HepG2 (cell line): ENCODE measurements around the gene SEPHS2. TPM values are rescaled to one million over a fixed set of nuclear protein-coding genes. Genes with fewer than 3 reads are reported as not detected.

Source experiments
- ARID5B ChIP-seq: IDR thresholded peaks from 2 replicates; pipeline ENCODE4 v1.4.0; 2020; ENCODE audit warnings: mild to moderate bottlenecking, missing genetic modification reagents
- GATA4 ChIP-seq: sonication (generic); IDR thresholded peaks from 2 replicates; pipeline ENCODE4 v1.6.1; 2016; ENCODE audit warnings: antibody characterized with exemption, low read depth, borderline replicate concordance
- KDM4B ChIP-seq: sonication (generic); formaldehyde crosslinking; IDR thresholded peaks from 2 replicates; pipeline ENCODE4 v1.4.0; 2020; ENCODE audit warnings: missing genetic modification reagents
- KMT2B ChIP-seq: IDR thresholded peaks from 2 replicates; pipeline ENCODE4 v1.6.1; 2016; ENCODE audit warnings: missing genetic modification reagents, missing compliant biosample characterization
- MED13 ChIP-seq: sonication (generic); formaldehyde crosslinking; IDR thresholded peaks from 2 replicates; pipeline ENCODE4 v1.5.0; 2020; ENCODE audit warnings: missing genetic modification reagents
- MEIS2 ChIP-seq: sonication (generic); formaldehyde crosslinking; IDR thresholded peaks from 2 replicates; pipeline ENCODE4 v1.9.0; 2021; ENCODE audit warnings: mild to moderate bottlenecking, missing genetic modification reagents
- MXI1 ChIP-seq: IDR thresholded peaks from 3 replicates; pipeline ENCODE4 v1.6.1; 2012; ENCODE audit warnings: low read depth, low read length, inconsistent platforms, borderline replicate concordance
- NFIC ChIP-seq: IDR thresholded peaks from 2 replicates; pipeline ENCODE4 v1.6.1; 2012; ENCODE audit warnings: mild to moderate bottlenecking, low read length, inconsistent platforms
- PAXIP1 ChIP-seq: sonication (generic); formaldehyde crosslinking; conservative IDR thresholded peaks from 2 replicates; pipeline ENCODE4 v1.4.0; 2020; ENCODE audit warnings: mild to moderate bottlenecking, missing genetic modification reagents, moderate library complexity
- PLSCR1 ChIP-seq: sonication (generic); formaldehyde crosslinking; IDR thresholded peaks from 2 replicates; pipeline ENCODE4 v1.5.0; 2020; ENCODE audit warnings: missing genetic modification reagents, mild to moderate bottlenecking, borderline replicate concordance
- TBX3 ChIP-seq: fragments of 450-650 bp; IDR thresholded peaks from 2 replicates; pipeline ENCODE4 v1.6.1; 2017; ENCODE audit warnings: antibody characterized with exemption, mild to moderate bottlenecking, inconsistent platforms, borderline replicate concordance
- ZNF207 ChIP-seq: fragments of 450-650 bp; IDR thresholded peaks from 2 replicates; pipeline ENCODE4 v1.6.1; 2016; ENCODE audit warnings: antibody characterized with exemption, borderline replicate concordance
- ZNF329 ChIP-seq: sonication (generic); formaldehyde crosslinking; IDR thresholded peaks from 2 replicates; pipeline ENCODE4 v1.9.0; 2021; ENCODE audit warnings: low read depth, mild to moderate bottlenecking, missing genetic modification reagents
- ZNF460 ChIP-seq: sonication (generic); formaldehyde crosslinking; IDR thresholded peaks from 2 replicates; pipeline ENCODE4 v1.5.1; 2020; ENCODE audit warnings: missing genetic modification reagents, mild to moderate bottlenecking, borderline replicate concordance
- ZNF550 ChIP-seq: sonication (generic); formaldehyde crosslinking; IDR thresholded peaks from 2 replicates; pipeline ENCODE4 v1.4.0; 2020; ENCODE audit warnings: mild to moderate bottlenecking, missing genetic modification reagents, borderline replicate concordance
- ZNF556 ChIP-seq: sonication (generic); formaldehyde crosslinking; IDR thresholded peaks from 2 replicates; pipeline ENCODE4 v1.4.0; 2020; ENCODE audit warnings: mild to moderate bottlenecking, missing genetic modification reagents, borderline replicate concordance
- ZNF572 ChIP-seq: sonication (generic); formaldehyde crosslinking; IDR thresholded peaks from 2 replicates; pipeline ENCODE4 v1.5.1; 2020; ENCODE audit warnings: mild to moderate bottlenecking, missing genetic modification reagents
- ZNF704 ChIP-seq: sonication (generic); formaldehyde crosslinking; IDR thresholded peaks from 2 replicates; pipeline ENCODE4 v1.8.1; 2023; ENCODE audit warnings: mild to moderate bottlenecking, inconsistent platforms, moderate library complexity, missing genetic modification reagents, borderline replicate concordance
- ZNF792 ChIP-seq: IDR thresholded peaks from 2 replicates; pipeline ENCODE4 v1.6.1; 2016
- ZNF878 ChIP-seq: sonication (generic); formaldehyde crosslinking; IDR thresholded peaks from 2 replicates; pipeline ENCODE4 v1.8.1; 2023; ENCODE audit warnings: mild to moderate bottlenecking, missing genetic modification reagents, moderate library complexity
- polyA plus RNA-seq, 8 experiments: library from polyadenylated mRNA; depleted of rRNA in 3 of 8; stranded (reverse) in 7 of 8; unstranded in 1 of 8; fragments of >200 nt; fragmentation: Illumina TruSeq in 4 of 8; extraction: Trizol in 4 of 8; gene quantifications; 2 replicates each; pipeline versions ENCODE4 v1.2.1 to v1.2.3, GENCODE V29; 2011 to 2016; ENCODE audit warnings: low read depth in 4 of 8, missing spikeins in 1 of 8, mixed read lengths in 1 of 8; ENCODE audit not compliant: insufficient read depth in 1 of 8
- total RNA-seq, 5 experiments: library from RNA; depleted of rRNA; stranded (reverse); fragments of >200 nt; fragmentation: Illumina TruSeq; extraction: Trizol; gene quantifications; 2 replicates each; pipeline ENCODE4 v1.2.3, GENCODE V29; 2016; ENCODE audit warnings: low read depth in 1 of 5

Gene SEPHS2
- total and polyA plus RNA-seq, 2 of the 13 experiments (the other 11 are each of a cell fraction or from before 2014, with no cell fraction given): 20.7 to 127 TPM

GRCh38 chr16:30395155-30395991 lies 50.3 kb downstream of the SEPHS2 start, which contains the start of gene ZNF48 (continued):
- peak; percentile 48; the same call in 1 of the 2 replicates for TF ChIP-seq PAXIP1 (CRISPR knock-in tag)
- no peak for TF ChIP-seq ZNF704 (CRISPR knock-in tag)
- TF ChIP-seq ZNF878 (CRISPR knock-in tag): no peak
- TF ChIP-seq TBX3: no peak
- TF ChIP-seq KMT2B (CRISPR knock-in tag): peak; percentile 58
- no peak for TF ChIP-seq ZNF572
- no peak for TF ChIP-seq ZNF460 (CRISPR knock-in tag)
- no peak for TF ChIP-seq ZNF207
- TF ChIP-seq ARID5B (CRISPR knock-in tag): peak; percentile 54; the same call in 1 of the 2 replicates
- TF ChIP-seq MED13 (CRISPR knock-in tag): peak; percentile 47; the same call in 1 of the 2 replicates
- peak; percentile 79; the same call in 1 of the 2 replicates for TF ChIP-seq ZNF792 (CRISPR knock-in tag)
- TF ChIP-seq NFIC: no peak; the same call in 1 of the 2 replicates
- peak; percentile 67; the same call in 1 of the 2 replicates for TF ChIP-seq ZNF556 (CRISPR knock-in tag)
- TF ChIP-seq MXI1: peak; percentile 93
- TF ChIP-seq GATA4: peak; percentile 42; the same call in 1 of the 2 replicates
- 0 out of 2 replicates have a peak, but pooled peaks have one; percentile 63 for TF ChIP-seq ZNF550 (CRISPR knock-in tag)
- peak; percentile 17; the same call in 1 of the 2 replicates for TF ChIP-seq KDM4B (CRISPR knock-in tag)
- peak; percentile 39 for TF ChIP-seq ZNF329
- no peak; the same call in 1 of the 2 replicates for TF ChIP-seq MEIS2 (CRISPR knock-in tag)
- TF ChIP-seq PLSCR1 (CRISPR knock-in tag): no peak
